Mesodermal cell (in vitro differentiated cells): ENCODE measurements around the gene TMEM147.

Experiments used
- H3K27ac ChIP-seq: 2 replicates; pipeline ENCODE4 v1.7.0; 2013; ENCODE audit warnings: mild to moderate bottlenecking, low read depth, low read length, moderate library complexity; ENCODE audit not compliant: severe bottlenecking
- H3K36me3 ChIP-seq: 2 replicates; pipeline ENCODE4 v1.7.1; 2013; ENCODE audit warnings: mild to moderate bottlenecking, low read length, moderate library complexity; ENCODE audit not compliant: control insufficient read depth, insufficient read depth
- H3K4me1 ChIP-seq: one replicate; pipeline ENCODE4 v1.7.1; 2013; ENCODE audit warnings: mild to moderate bottlenecking, low read length; ENCODE audit not compliant: insufficient read depth, control insufficient read depth, poor library complexity, severe bottlenecking
- H3K4me3 ChIP-seq: 2 replicates; pipeline ENCODE4 v1.7.0; 2013; ENCODE audit warnings: low read length, control low read depth, mild to moderate bottlenecking; ENCODE audit not compliant: insufficient read depth, poor library complexity, severe bottlenecking; ENCODE audit errors: extremely low read depth
- H3K9me3 ChIP-seq: 2 replicates; pipeline ENCODE4 v1.7.1; 2013; ENCODE audit warnings: mild to moderate bottlenecking, low read length, moderate library complexity; ENCODE audit not compliant: control insufficient read depth
- WGBS, 2 experiments: methylation state at CpG; one replicate each; pipeline ENCODE4 v1.1.5; 2013; ENCODE audit warnings: missing lambda C conversion rate in 2 of 2; ENCODE audit not compliant: insufficient coverage in 2 of 2; 5-methylcytosine and 5-hydroxymethylcytosine counted together

TMEM147 gene

DNA sequence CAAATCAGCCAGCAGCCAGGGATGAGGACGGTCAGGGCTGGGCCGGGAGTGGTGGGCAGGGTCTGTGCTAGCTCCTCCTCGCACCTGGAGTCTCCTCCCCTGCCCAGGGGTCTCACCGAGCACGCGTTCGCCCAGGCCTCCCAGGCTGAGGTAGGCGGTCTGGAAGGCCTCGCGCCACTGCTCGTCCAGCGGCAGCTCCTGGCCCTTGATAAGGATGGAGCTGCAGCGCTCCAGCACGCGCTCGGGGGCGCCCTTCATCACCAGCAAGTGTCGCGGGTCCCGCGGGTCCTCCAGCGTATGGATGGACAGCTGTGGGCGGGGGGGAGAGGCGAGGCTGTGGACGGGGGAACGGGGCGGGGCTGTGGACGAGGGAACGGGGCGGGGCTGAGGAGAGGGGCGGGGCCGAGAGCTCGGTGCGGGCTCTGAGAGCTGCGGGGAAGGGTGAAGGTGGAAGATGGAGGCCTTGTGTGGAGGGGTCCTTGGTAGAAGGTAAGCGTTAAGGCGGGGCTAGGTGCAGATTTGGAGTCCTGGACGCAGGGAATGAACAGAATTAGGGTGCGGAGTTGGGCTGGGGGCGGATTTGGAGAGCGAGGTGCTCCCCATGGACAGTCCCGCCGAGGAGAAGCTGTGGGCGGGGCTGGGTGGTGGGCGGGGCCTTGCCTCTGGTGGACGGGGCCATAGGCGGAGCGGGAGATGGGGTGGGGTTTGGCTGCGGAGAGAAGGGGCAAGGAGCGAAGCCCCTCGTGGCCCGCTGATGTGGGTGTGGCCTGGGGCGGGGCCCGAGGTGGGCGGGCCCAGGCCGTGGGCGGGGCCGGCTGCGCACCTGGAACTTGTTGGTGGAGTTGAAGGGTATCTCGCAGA lies 12.3 kb downstream of the TMEM147 start:
- H3K27ac ChIP-seq: no peak overlapping the region
- H3K36me3 ChIP-seq: no peaks in the 10 kb centered on the region
- peak overlapping the region; percentile 29 for H3K4me3 ChIP-seq
- no peaks in the 10 kb centered on the region for H3K4me1 ChIP-seq
- H3K9me3 ChIP-seq: no peaks in the 10 kb centered on the region
- 3 to 4% methylated on average over 37 of the region's 60 CpGs for WGBS, 2 experiments

DNA sequence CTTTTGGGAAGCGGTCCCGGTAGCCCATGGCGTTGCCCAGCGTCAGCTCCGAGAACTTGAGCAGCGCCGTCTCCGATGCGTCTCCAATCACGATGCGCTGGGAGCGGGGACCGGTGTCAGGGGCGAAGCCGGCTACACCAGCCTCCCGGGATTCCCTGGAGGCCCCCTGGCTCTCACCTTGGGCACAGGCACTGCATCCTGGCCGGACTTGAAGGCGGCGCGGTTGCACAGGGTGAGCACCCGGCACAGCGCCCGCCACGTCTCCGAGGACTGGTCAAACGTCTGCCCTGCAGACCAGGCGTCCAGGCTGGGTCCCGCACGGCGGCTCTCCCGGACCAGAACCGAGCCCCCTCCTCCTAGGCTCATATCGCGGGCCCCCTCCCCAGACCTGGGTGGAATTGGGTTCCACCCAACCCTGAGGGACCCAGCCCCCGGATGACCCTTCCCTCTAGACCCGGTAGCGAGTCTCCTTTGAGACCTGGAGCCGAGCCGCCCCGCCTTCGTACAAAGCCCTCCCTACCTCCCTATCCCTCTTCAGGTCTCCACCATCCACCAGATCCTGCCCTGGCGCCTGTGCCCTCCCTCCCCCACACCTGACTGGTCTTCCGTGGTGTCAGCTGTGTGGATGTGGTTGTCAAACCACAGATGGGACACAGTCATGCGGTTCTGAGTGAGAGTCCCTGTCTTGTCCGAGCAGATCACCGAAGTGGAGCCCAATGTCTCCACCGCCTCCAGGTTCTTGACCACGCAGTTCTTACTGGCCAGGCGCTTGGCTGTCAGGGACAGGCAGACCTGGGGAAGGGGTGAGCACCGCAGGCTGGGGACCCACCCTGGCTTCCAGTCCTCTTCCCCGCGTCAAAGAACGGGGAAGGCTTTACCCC lies 13.2 kb downstream of the TMEM147 start:
- H3K4me1 ChIP-seq: no peaks in the 10 kb centered on the region
- no peaks in the 10 kb centered on the region for H3K36me3 ChIP-seq
- no peak overlapping the region for H3K27ac ChIP-seq
- no peaks in the 10 kb centered on the region for H3K9me3 ChIP-seq
- 52 to 53% methylated on average over 31 to 49 of the region's 53 CpGs for WGBS, 2 experiments
- peak overlapping the region; percentile 29 for H3K4me3 ChIP-seq

DNA sequence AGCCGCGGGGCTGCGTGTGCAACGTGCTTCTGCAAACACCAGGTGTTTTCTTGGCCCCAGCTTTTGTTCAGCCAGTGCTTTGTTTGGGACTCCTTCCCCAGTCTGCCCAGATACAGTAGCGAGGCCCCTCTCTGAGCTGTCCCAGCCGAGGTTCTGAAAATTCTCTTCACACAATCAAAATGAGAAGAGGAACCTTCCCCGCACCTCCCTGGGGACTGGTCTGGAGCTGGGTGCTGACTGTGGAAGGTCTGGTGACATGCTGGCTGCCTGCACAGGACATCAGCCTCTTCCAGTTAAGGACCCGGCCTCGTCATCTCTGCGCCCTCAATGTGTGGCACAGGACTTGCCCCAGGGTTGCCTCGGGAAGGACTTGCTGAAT lies 13.8 kb downstream of the TMEM147 start:
- no peaks in the 10 kb centered on the region for H3K4me1 ChIP-seq
- H3K4me3 ChIP-seq: no peak overlapping the region
- H3K9me3 ChIP-seq: no peaks in the 10 kb centered on the region
- no peaks in the 10 kb centered on the region for H3K36me3 ChIP-seq
- H3K27ac ChIP-seq: no peak overlapping the region
- WGBS, 2 experiments: 82% methylated on average over 9 to 11 of the region's 11 CpGs

DNA sequence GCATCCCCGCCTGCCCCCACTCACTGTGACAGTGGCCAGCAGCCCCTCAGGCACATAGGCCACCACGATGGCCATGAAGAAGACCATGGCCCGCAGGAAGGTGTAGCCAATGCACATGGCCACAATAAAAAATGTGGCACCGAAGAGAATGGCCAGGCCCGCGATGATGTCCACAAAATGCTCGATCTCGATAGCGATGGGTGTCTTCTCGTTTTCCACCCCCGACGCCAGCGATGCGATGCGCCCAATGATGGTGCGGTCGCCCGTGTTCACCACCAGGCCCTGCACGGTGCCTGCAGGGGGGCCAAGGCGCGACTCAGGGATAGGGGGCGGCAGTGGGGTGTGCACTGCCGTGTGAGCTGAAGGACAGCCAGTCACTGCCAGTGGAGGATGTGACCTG lies 14.4 kb downstream of the TMEM147 start:
- no peaks in the 10 kb centered on the region for H3K9me3 ChIP-seq
- no peaks in the 10 kb centered on the region for H3K4me1 ChIP-seq
- no peaks in the 10 kb centered on the region for H3K36me3 ChIP-seq
- H3K27ac ChIP-seq: no peak overlapping the region
- WGBS, 2 experiments: 90 to 92% methylated on average over 23 of the region's 23 CpGs
- H3K4me3 ChIP-seq: no peak overlapping the region

DNA sequence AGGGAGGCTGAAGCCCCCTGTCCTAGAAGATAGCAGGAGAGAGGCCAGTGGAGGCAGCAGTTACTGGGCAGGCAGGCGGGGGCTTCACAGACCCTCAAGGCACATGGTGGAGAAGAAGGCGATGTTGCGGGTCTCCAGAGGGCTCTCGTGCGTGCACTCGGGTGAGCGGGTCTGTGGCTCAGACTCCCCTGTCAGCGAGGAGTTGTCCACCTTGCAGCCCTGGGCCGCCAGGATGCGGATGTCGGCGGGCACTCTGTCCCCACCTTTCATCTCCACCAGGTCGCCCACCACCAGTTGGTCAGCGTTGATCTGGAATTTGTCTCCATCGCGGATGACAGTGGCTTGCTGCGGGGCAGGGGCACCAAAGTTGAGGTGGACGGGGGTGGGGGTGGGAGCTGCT lies 14.8 kb downstream of the TMEM147 start:
- 92 to 93% methylated on average over 10 to 13 of the region's 18 CpGs for WGBS, 2 experiments
- no peak overlapping the region for H3K4me3 ChIP-seq
- H3K9me3 ChIP-seq: no peaks in the 10 kb centered on the region
- no peak overlapping the region for H3K27ac ChIP-seq
- H3K36me3 ChIP-seq: no peaks in the 10 kb centered on the region
- H3K4me1 ChIP-seq: no peaks in the 10 kb centered on the region

DNA sequence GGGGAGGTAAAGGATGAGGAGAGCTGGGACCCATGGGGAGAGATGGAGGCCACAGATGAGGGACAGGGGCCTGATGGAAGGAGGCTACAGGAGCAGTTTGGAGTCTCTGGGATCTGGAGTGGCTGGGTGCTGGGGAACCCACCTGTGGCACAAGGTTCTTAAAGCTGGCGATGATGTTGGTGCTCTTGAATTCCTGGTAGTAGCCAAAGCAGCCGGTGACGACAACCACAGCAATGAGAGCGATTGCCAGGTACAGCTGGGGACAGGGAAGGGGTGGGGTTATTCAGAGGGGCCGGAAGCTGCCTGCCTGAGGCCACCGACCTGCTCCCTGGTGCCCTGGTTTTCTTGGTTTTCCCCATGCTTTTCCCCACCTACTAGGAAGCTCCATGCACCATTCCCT lies 15.3 kb downstream of the TMEM147 start:
- no peak overlapping the region for H3K27ac ChIP-seq
- H3K36me3 ChIP-seq: no peaks in the 10 kb centered on the region
- 69 to 70% methylated on average over 5 to 6 of the region's 6 CpGs for WGBS, 2 experiments
- H3K4me1 ChIP-seq: no peaks in the 10 kb centered on the region
- H3K9me3 ChIP-seq: no peaks in the 10 kb centered on the region
- H3K4me3 ChIP-seq: no peak overlapping the region

DNA sequence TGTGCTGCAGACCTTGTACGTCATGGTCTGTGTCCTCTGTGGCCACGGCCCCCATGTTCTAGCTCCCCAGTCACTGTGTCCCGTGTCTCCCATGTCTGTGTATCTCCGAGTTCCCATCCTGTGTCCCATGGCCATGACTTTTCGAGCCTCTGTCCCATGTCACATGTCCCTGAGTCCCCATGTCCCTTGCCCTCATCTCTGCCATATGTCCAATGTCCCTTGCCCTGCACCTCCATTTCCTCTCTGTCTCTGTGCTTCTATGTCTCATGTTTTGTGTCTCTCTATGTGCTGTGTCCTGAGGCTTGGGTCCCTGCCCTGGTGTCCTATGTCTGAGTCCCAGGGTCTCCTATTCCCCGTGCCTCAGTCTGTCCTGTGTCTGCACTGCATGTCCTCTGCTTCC lies 16.0 kb downstream of the TMEM147 start:
- no peaks in the 10 kb centered on the region for H3K4me1 ChIP-seq
- no peaks in the 10 kb centered on the region for H3K9me3 ChIP-seq
- no peak overlapping the region for H3K4me3 ChIP-seq
- WGBS, 2 experiments: 86% methylated on average over 5 of the region's 6 CpGs
- H3K36me3 ChIP-seq: no peaks in the 10 kb centered on the region
- H3K27ac ChIP-seq: no peak overlapping the region

DNA sequence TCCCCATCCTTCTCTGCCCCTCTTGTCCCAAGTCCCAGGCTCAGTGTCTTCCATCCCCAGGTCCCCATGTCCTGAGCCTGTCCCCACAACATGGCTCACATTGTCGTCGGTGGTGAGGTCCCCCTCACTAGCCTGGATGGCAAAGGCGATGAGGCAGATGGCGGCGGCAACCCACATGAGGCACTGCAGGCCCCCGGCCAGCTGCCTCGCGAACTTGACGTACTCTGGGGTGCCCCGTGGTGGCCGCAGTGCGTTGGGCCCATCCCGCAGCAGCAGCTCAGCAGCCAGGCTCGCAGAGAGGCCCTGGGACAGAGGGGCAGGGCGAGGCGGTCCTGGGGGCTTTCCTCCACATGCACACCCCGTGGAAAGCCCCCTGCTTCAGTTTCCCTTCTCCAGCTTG lies 16.9 kb downstream of the TMEM147 start:
- no peak overlapping the region for H3K27ac ChIP-seq
- no peaks in the 10 kb centered on the region for H3K9me3 ChIP-seq
- no peaks in the 10 kb centered on the region for H3K4me1 ChIP-seq
- WGBS, 2 experiments: 60 to 75% methylated on average over 13 to 17 of the region's 17 CpGs
- no peaks in the 10 kb centered on the region for H3K36me3 ChIP-seq
- no peak overlapping the region for H3K4me3 ChIP-seq

DNA sequence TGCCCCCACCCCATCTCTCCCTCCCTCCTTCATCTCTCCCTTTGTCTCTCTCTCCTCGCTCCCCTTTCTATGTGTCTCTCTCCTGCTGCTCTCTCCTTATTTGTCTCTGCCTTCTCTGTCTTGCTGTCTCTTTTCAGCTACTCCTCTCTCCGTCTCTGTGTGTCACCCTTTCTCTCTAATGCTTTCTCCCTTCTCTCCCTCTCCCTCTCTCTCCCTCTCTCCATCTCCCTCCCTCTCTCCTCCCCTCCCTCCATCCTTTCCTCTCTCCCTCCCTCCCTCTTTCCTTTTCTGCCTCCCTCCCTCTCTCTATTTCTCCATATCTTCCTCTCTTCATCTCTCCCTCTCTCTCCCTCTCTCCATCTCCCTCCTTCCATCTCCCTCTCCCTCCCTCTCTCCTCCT lies 17.4 kb downstream of the TMEM147 start:
- Histone ChIP-seq H3K27ac (no peak overlapping the region), H3K4me3 (no peak overlapping the region), H3K36me3 (no peaks in the 10 kb centered on the region), H3K9me3 (no peaks in the 10 kb centered on the region), H3K4me1 (no peaks in the 10 kb centered on the region)
- 74 to 76% methylated on average over 2 of the region's 2 CpGs for WGBS, 2 experiments

DNA sequence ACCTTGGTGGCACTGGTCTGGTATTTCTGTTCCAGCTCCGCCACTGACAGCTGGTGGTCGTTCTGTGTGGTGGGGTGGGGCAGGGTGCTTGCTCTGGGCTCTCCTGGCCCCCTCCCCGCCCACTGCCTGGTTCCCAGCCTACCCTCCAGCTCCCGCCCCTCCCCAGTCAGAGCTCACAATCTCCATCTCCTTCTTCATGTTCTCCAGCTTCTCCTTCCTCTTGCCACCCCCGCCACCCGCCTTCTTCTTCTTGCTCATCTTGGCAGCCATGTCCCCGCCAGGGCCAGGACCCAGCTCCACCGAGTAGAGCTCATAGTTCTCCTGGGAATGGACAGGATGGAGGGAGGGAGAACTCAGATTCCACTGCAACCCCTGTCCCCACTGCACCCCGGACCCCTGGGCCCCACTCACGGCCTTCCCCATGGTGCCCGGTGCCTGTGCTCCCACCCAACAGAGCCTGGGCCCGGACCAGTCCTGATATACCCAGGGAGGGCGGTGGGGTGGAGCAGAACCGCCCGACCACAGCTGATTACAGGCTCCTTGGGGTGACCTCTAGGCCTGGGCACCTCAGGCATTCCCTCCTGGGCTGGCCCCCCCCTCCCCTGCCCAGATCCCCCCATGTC lies 17.9 kb downstream of the TMEM147 start, which contains the start of gene ATP4A:
Gene ATP4A (minus strand): TSS at position 452 of the 623 bp plus-strand sequence. CDS start 29 bp downstream, at position 423.
- H3K4me3 ChIP-seq: no peak within 1 kb of the TSS
- H3K4me1 ChIP-seq: no peaks in the 10 kb centered on the region
- 82 to 84% methylated on average over 4 to 5 of the region's 15 CpGs for WGBS, 2 experiments

More for the DNA sequence above, 17.9 kb downstream of the TMEM147 start, which contains the start of gene ATP4A:
- Histone ChIP-seq H3K36me3 (no peaks in the 10 kb centered on the region), H3K27ac (no peak within 1 kb of the TSS), H3K9me3 (no peaks in the 10 kb centered on the region)
